NK-92 treated with Interleukin-12 subunit alpha and Interleukin-12 subunit beta, amount 100 ng/mL, for 24 hours (cell line): Measurements from ENCODE around the gene UROC1.

Experiments used
- DNase-seq: peaks from one replicate; lab custom pipeline; 2025; lab: John Stamatoyannopoulos, UW

Gene UROC1

GRCh38 chr3:126460381-126460780, 57.2 kb downstream of the UROC1 start:
- no peak for DNase-seq

DNA sequence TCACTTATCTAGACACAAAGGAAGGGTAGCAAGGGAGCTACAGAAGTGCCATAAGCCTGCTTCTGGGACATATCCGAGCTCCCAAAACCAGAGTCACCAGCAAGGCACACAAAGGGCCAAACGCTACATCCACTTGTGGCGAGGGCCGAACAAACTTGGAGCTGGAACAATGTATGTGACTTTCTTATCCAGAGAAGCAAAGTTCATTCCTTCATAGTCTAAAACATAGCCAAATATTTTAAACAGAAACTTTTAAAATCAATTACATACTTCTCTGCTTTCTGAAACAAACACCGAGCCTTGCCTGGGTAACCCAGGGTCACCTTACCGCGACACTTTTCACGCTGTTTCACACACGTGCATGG, 57.8 kb downstream of the UROC1 start:
- no peak for DNase-seq

DNA sequence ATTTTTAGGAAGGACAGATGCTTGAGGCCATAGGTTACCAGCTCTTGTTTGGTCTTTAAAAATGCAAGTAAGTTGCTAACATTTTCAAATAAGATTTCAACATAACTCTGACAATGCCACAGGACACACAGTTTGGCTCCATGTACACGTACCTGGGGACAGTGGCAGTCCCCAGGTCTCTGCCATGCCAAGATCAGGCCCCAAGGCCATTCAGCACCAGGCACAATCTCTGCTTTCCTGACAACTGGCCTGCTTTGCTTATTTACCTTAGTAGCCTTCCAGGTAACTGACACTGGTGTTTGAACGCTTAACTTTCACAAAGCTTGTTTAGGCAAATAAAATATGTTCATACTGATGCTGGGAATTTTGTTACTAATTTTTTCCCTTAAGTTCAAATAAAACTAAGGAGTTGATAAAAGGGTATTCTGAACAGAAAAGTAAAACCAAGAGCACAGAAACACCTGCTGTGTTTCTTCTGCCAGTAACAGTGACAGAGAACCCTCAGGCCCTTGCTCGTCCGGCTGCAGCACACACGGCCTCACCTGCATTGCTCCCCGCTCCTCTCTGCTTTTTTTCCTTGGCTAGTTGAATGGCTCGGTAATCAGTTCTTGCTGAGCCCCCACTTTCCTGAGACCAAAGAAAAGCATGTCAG, 58.3 kb downstream of the UROC1 start:
- DNase-seq = no peak

- no peak for DNase-seq
These were observed 60.7 kb downstream of the UROC1 start for GRCh38 chr3:126456766-126457388.

DNA sequence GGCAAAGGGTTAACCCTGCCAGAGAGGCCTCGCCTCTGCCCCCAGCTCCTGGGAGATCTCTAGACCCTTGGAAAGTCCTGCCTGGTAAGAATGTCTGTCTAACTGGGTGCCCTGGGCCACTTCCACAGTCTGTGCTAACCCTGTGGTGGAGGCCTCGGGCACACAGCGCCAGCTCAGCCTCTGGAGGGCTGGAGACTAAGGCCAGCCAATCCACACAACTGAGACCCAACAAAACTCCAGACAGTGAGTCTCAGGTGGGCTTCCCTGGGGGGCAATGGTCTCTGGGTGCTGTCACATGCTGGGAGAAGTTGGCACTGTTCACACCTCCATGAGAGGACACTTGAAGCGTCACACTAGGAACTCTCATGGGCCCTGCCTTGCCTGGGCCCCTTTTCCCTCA, 61.4 kb downstream of the UROC1 start:
- no peak for DNase-seq

DNA sequence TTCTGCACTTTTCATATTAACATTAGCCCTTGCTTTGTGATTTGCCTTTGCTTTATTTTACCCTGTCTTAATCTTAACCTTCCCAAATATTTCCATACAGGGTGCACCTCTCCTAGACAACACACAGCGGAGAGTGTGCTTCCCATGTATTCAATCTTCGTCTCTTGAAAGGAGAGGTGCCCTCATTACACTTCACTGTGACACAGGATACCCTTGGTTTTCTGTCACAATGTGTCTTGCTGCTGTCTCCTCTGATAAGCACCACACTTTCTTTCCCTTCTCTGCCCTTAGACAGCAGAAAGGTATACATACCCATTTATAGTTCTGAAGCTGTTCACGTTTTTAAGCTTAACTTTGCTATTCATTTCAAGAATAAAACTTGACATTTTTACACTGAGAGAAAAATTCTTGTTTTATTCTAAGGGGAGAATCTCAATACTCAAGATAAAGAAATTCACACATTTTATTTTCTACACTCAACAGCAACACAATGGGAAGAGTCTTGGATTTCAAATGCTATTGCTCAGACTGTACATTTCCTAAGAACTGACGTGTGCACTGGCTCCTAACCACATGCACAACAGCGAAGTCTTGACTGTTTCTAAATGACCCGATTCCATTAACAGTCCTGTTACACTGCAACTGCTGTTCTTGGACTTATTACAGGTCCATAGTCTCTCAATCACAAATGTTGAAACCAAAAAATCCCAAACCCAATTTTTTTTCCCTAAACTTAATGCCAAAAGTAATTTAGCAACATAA, 63.0 kb downstream of the UROC1 start:
- DNase-seq = no peak

DNA sequence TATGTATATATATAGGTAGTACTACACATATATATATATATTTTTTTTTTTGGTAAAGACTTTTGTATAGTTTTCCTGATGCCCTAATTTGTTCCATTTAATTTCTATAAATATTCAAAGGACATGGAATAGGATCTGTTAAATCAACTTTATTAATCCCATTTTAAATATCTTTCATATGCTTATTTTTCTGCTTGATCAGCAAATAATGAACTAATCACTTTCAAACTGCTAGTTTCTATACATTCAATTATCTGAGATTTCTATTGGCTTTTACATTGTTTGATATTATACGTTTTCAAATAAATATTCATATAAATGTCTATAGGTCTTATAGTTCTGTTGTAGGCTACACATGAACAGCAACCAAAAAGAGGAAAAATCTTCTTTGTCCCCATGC, 63.5 kb downstream of the UROC1 start:
- DNase-seq = no peak

DNA sequence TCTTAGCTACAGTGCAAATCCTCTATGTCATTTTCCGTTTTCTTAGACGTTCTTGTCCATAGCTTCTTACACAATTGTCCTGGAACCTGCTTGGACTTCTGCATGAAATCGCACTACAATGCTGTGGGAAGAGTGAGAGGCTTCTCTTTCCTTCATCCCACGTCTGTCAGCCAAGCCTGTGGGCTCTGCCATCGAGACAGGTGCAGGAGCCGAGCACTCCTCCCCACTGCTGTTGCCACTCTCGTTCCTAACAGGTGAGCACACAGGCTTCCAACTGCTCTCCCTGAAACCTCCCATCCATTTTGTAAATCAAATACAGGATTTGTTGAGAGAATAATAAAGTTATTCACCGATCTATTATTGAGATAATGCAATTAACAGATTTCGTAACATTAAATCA, 65.4 kb downstream of the UROC1 start:
- DNase-seq = no peak

- DNase-seq = no peak
These were observed 66.1 kb downstream of the UROC1 start for GRCh38 chr3:126451511-126451910.

DNA sequence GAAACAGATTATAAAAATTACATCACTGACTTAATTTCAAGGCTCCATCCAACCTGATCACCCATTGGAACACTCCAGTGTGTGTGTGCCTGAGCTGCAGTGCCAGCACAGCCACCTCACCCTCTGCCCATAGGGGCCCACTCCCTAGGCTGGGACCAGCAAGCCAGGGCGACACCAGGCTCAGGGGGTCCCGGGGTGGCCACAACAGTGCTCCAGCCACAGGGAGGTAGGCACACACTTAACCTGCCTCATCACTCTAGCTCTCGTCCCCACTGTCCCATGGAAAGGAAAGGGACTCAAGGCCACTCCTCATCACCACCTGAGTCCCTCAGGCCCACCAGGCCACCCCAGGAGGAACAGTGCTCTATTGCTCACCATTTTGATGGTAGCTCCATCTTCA, 66.8 kb downstream of the UROC1 start:
- DNase-seq = no peak

GRCh38 chr3:126450219-126450618, 67.4 kb downstream of the UROC1 start:
- DNase-seq = no peak

DNA sequence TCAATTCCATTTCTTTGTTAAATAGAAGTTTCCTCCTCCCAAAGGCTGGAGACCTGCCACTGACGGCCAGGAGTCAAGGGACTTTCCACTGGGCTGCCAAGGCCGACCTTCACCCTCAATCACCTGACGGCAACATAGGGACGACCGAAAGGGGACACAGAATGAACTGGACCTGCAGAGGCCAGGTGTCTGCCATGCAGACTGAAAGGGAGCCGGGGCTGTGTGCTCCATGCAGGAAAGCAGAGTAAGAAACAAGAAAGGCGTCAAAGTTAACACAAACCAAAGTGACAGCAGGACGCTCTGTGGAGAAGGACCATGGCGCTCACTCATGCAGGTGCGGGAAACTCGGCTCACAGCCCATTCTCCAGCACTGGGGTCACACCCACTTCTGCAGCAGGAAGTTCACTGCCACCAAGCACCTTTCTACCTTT, 67.9 kb downstream of the UROC1 start:
- no peak for DNase-seq

DNA sequence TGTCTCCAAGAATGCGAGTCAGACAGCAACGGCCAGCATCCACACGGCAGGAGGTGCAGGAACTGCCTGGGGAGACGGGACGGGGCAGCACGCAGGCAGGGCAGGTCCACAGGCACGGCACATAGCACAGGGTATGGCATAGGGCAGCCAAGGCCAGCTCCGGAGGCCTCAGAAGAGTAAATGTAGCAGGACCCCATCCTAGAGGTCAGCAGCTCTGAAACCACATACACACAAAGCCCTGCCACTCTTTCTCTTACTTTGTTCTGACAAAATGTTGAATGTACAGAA, 68.7 kb downstream of the UROC1 start:
- no peak for DNase-seq

- DNase-seq = no peak
These were observed 69.3 kb downstream of the UROC1 start for GRCh38 chr3:126448136-126448892.

GRCh38 chr3:126447456-126448106, 70.0 kb downstream of the UROC1 start:
- DNase-seq = no peak

- no peak for DNase-seq
These were observed 70.8 kb downstream of the UROC1 start for GRCh38 chr3:126446791-126447190.

DNA sequence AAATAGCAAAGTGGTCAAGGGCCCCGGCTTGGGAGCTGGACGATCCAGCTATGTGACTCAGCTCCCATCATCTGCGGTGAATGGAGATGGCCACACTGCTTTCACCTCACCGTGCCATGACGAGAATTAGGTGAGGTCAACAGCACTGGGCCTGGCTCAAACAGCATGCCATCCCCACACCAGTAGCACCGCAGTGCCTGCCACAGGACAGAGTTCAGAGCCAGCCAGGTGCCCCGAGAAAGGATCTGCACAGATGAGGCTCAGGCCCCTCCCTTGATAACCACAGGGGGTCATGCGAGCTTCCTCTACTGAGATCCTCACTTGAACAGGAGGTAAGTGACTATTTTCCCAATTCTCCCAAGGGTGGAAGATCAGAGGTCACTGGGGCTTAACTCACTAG, 71.3 kb downstream of the UROC1 start:
- no peak for DNase-seq

DNA sequence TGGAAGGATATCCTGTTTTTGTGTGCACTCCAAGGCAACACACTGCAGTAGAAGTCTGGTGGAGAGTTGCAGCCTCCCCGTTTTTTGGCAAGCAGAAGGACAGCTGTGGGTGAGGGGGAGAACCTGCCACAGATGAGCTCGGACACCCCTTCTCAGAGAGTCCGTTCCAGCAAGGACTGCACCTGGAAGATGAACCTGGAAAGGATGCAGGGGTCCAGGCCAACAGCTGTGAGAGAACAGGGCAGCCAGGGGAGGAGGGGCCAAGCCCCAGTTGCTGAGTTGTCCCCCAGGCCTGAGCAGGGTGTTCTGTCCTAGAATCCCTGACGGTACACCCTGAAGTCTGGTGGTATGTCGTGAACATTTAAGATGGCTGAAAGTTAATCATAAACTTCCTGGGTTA, 72.1 kb downstream of the UROC1 start:
- DNase-seq = no peak

- no peak for DNase-seq
These were observed 74.7 kb downstream of the UROC1 start for GRCh38 chr3:126442856-126443242.

GRCh38 chr3:126442094-126442855, 75.3 kb downstream of the UROC1 start:
- DNase-seq = no peak

DNA sequence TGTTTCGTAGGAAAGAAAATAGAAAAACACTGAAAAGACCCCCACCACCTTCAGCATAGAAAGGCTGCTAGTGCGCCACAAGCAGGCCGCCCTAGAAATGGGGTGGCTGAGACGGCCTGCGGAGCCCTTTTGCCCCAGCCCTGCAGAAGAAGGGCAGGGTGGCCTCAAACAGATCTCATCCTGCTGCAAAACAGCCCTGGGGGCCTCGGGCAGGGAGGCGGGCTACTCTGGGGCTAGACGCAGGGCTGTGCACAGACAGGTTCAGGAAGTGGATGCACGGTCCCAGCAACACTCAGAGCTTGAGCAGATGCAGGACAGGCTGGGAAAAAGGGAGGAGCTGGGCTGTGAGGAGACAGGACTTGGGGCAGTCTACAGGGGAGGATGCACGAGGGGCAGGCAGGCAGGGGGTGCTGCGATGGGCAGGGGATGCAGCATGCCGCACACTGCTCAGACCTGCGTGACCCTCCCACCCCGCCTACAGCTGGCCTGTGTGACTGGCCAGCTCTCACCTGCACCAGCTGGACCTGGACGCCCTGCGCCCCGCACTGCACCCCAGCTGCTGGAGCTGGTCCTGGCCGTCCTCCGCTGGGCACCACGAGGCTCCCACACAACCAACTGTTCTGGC, 76.2 kb downstream of the UROC1 start:
- DNase-seq = no peak
